Loucy (cell line): ENCODE measurements around the gene ABHD15.

Experiments
- EZH2phosphoT487 ChIP-seq: fragments of 200-600 bp; IDR thresholded peaks from 2 replicates; pipeline ENCODE4 v1.6.1; 2018; ENCODE audit warnings: antibody characterized with exemption, mild to moderate bottlenecking, moderate library complexity, borderline replicate concordance
- TF ChIP-seq, protein P1 (sequence below): fragments of 200-600 bp; sonication (generic); conservative IDR thresholded peaks from 2 replicates; pipeline ENCODE4 v1.5.1; 2014; ENCODE audit warnings: mild to moderate bottlenecking, antibody characterized with exemption, low read length

- no peak for TF ChIP-seq EZH2phosphoT487
- TF ChIP-seq, protein P1, sequence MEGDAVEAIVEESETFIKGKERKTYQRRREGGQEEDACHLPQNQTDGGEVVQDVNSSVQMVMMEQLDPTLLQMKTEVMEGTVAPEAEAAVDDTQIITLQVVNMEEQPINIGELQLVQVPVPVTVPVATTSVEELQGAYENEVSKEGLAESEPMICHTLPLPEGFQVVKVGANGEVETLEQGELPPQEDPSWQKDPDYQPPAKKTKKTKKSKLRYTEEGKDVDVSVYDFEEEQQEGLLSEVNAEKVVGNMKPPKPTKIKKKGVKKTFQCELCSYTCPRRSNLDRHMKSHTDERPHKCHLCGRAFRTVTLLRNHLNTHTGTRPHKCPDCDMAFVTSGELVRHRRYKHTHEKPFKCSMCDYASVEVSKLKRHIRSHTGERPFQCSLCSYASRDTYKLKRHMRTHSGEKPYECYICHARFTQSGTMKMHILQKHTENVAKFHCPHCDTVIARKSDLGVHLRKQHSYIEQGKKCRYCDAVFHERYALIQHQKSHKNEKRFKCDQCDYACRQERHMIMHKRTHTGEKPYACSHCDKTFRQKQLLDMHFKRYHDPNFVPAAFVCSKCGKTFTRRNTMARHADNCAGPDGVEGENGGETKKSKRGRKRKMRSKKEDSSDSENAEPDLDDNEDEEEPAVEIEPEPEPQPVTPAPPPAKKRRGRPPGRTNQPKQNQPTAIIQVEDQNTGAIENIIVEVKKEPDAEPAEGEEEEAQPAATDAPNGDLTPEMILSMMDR = no peak
Measured at GRCh38 chr17:29573871-29574731, 7.3 kb upstream of the ABHD15 start.
